Esophagus squamous epithelium (tissue), 5 donors: ENCODE data around the gene TSPAN9. TPM values are rescaled to one million over a fixed set of nuclear protein-coding genes. Genes with fewer than 3 reads are reported as not detected.

Source experiments
- DNase-seq: peaks from one replicate; lab custom pipeline; 2025; lab: John Stamatoyannopoulos, UW
- H3K27ac ChIP-seq, 4 donors: fragments of 200-600 bp; sonication (generic); one replicate each; pipeline ENCODE4 v1.5.1; 2016 to 2019; ENCODE audit warnings: mild to moderate bottlenecking in 1 of 4
- H3K27me3 ChIP-seq, 4 donors: fragments of 200-600 bp; sonication (generic); 1 replicate in 3 of 4; 2 replicates in 1 of 4; pipeline versions ENCODE4 v1.5.1 to v1.6.0; 2017 to 2021; ENCODE audit warnings: antibody characterized with exemption in 1 of 4
- H3K36me3 ChIP-seq, 3 donors: fragments of 200-600 bp; sonication (generic); one replicate each; pipeline ENCODE4 v1.5.1; 2016 to 2019
- H3K4me1 ChIP-seq, 3 donors: fragments of 200-600 bp; sonication (generic); one replicate each; pipeline ENCODE4 v1.5.1; 2017 to 2019
- H3K4me3 ChIP-seq, 4 donors: fragments of 200-600 bp; sonication (generic); 1 replicate in 3 of 4; 2 replicates in 1 of 4; pipeline ENCODE4 v1.5.1; 2016 to 2019; ENCODE audit warnings: mild to moderate bottlenecking in 2 of 4, moderate library complexity in 1 of 4
- H3K9me3 ChIP-seq, 3 donors: fragments of 200-600 bp; sonication (generic); one replicate each; pipeline ENCODE4 v1.5.1; 2016 to 2019
- CTCF ChIP-seq, 6 experiments: fragments of 450-650 bp in 4 of 6; fragments of 200-600 bp in 2 of 6; sonication (generic) in 2 of 6; IDR thresholded peaks; one replicate each; pipeline ENCODE4 v1.5.1; 2016 to 2019; ENCODE audit warnings: antibody characterized with exemption in 6 of 6, mild to moderate bottlenecking in 4 of 6, moderate library complexity in 4 of 6
- POLR2A ChIP-seq, 4 donors: fragments of 450-650 bp; IDR thresholded peaks; one replicate each; pipeline ENCODE4 v1.6.1; 2017; ENCODE audit warnings: antibody characterized with exemption in 4 of 4, mild to moderate bottlenecking in 4 of 4, moderate library complexity in 3 of 4
- WGBS, 2 donors: methylation state at CpG; one replicate each; pipeline ENCODE4 v1.1.5; 2018; 5-methylcytosine and 5-hydroxymethylcytosine counted together
- intact Hi-C: fragments of 100-400 bp; cut with DNase I; formaldehyde crosslinking; loops from one replicate; pipeline ENCODE4 v1.15.0; 2022
- total RNA-seq, 4 donors: library from RNA; depleted of rRNA; stranded (reverse); fragments of >200 nt; gene quantifications; one replicate each; pipeline ENCODE4 v1.1.0, GENCODE V29; 2016
- donor health status: DM: yes; HTN: yes; CAD: no.

Gene TSPAN9
- total RNA-seq, 4 donors from 2014 or later = 10.6 to 23.7 (median 17.6) TPM

- Histone ChIP-seq H3K4me3 (no peak overlapping the region), H3K27ac (no peak overlapping the region), H3K36me3 (peaks cover 0 to 89% (median 6%) of the 10 kb centered on the region in 3 donors), H3K27me3 (no peaks in the 10 kb centered on the region), H3K9me3 (no peaks in the 10 kb centered on the region), H3K4me1 (no peaks in the 10 kb centered on the region)
- WGBS, 2 donors = 92 to 94% methylated on average over 9 to 10 of the region's 19 CpGs
- intact Hi-C loops = no loop called here
- no peak for DNase-seq
- TF ChIP-seq POLR2A (IDR thresholded peaks at IDR 0.05) = no peak
- no peak for TF ChIP-seq CTCF (IDR thresholded peaks at IDR 0.05)
Measured at GRCh38 chr12:3283137-3283680, 206.0 kb downstream of the TSPAN9 start.

DNA sequence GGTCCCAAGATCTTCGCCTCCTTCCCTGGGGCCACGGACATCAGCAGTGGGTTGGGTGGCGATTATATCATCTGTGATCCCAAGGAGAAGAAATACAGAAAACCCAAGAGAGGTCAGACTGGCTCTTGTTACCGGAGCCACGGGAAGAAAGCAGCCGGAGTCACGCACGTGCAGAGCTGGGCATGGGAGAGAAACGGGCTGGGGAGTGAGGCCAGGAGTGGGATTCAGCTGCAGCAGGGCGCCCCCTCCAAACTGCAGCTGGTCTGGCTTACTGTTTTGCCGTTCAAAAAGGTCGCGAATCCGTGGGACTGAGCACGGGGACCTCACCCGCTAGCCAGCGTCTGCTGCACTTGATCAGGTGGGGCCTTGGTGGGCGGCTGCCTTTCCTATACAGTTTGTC is 207.2 kb downstream of the TSPAN9 start:
- intact Hi-C loops = no loop called here
- Histone ChIP-seq H3K36me3 (peaks cover 0 to 81% (median 6%) of the 10 kb centered on the region in 3 donors), H3K27ac (no peak overlapping the region), H3K27me3 (no peaks in the 10 kb centered on the region), H3K4me1 (no peaks in the 10 kb centered on the region), H3K4me3 (no peak overlapping the region), H3K9me3 (no peaks in the 10 kb centered on the region)
- no peak for DNase-seq
- no peak for TF ChIP-seq POLR2A (IDR thresholded peaks at IDR 0.05)
- no peak for TF ChIP-seq CTCF (IDR thresholded peaks at IDR 0.05)
- WGBS, 2 donors = 88 to 91% methylated on average over 8 of the region's 18 CpGs

DNA sequence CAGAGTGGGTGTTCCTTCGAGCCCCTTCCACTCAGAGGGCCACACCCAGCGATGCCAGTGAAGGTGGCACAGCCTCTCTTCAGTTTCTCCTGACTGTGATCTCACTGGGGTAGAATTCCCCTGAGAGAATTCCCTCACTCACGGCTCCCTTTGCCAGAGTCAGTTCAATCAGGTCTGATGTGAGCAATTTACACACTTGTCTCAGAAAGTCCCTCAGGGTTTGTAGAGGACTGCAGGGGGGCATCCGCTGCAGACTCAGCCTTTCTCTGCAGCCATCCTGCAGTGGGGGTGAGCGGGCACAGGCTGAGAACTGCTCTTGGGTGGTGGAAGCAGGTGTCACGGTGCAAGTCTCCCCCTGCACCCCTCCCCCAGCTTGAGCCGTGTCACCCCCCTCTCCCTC is 208.4 kb downstream of the TSPAN9 start:
- 70 to 80% methylated on average over 2 to 6 of the region's 7 CpGs for WGBS, 2 donors
- intact Hi-C loops = no loop called here
- Histone ChIP-seq H3K36me3 (peaks cover 0 to 70% (median 6%) of the 10 kb centered on the region in 3 donors), H3K27me3 (no peaks in the 10 kb centered on the region), H3K4me3 (no peak overlapping the region), H3K4me1 (no peaks in the 10 kb centered on the region), H3K9me3 (no peaks in the 10 kb centered on the region), H3K27ac (no peak overlapping the region)
- DNase-seq = no peak
- no peak for TF ChIP-seq POLR2A (IDR thresholded peaks at IDR 0.05)
- TF ChIP-seq CTCF (IDR thresholded peaks at IDR 0.05) = no peak

- Histone ChIP-seq H3K4me3 (no peak overlapping the region), H3K4me1 (no peaks in the 10 kb centered on the region), H3K27me3 (peaks cover 0 to 4% (median 0%) of the 10 kb centered on the region in 4 donors), H3K9me3 (no peaks in the 10 kb centered on the region), H3K36me3 (peaks cover 0 to 38% (median 0%) of the 10 kb centered on the region in 3 donors), H3K27ac (no peak overlapping the region)
- TF ChIP-seq POLR2A (IDR thresholded peaks at IDR 0.05) = no peak
- no peak for TF ChIP-seq CTCF (IDR thresholded peaks at IDR 0.05)
- 74 to 75% methylated on average over 8 of the region's 8 CpGs for WGBS, 2 donors
- intact Hi-C loops = no loop called here
- no peak for DNase-seq
Measured at GRCh38 chr12:3288690-3289089, 211.5 kb downstream of the TSPAN9 start.

DNA sequence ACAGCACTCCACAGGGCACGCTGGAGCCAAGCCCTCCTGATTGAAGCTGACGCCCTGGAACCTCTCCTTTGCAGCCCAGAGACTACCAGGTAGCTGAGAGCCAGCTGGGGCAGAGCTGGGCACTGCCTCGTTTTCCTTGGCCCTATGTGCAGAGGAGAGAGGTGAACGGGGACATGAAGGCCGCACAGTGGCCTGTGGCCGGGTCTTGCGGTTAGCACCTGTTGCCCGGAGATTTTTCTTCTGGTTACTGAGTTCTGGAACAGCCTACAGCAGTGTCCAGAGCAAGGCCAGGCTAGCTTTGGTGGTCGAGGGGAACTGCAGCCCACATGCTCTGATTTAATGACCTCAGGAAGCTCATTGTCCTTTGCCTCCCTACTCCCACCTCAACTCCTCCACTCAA is 212.5 kb downstream of the TSPAN9 start:
- peaks cover 0 to 14% (median 0%) of the 10 kb centered on the region in 4 donors for H3K27me3 ChIP-seq
- H3K36me3 ChIP-seq = peaks cover 0 to 28% (median 0%) of the 10 kb centered on the region in 3 donors
- H3K9me3 ChIP-seq = no peaks in the 10 kb centered on the region
- no peaks in the 10 kb centered on the region for H3K4me1 ChIP-seq
- TF ChIP-seq POLR2A (IDR thresholded peaks at IDR 0.05) = no peak
- TF ChIP-seq CTCF (IDR thresholded peaks at IDR 0.05) = no peak
- 84 to 90% methylated on average over 4 to 9 of the region's 9 CpGs for WGBS, 2 donors
- intact Hi-C loops = loop anchor here (10.0 kb wide), 1 partner anchor 485 kb away; no protein-coding TSS in a partner anchor
- H3K4me3 ChIP-seq = no peak overlapping the region
- DNase-seq = no peak
- H3K27ac ChIP-seq = no peak overlapping the region
